Thoracic aorta (tissue), 2 donors: Measurements from ENCODE around the gene PLS1. TPM values are rescaled to one million over a fixed set of nuclear protein-coding genes. Genes with fewer than 3 reads are reported as not detected.

Source experiments
- ATAC-seq: fragments of 150-250 bp; one replicate; pipeline ENCODE4 v1.8.0; 2017; ENCODE audit warnings: low read depth; ENCODE audit not compliant: insufficient number of reproducible peaks, low FRiP score
- DNase-seq: peaks from one replicate; pipeline ENCODE4 v3.0.0-alpha.2; 2020; ENCODE audit warnings: low spot score
- H3K27ac ChIP-seq, 2 donors: fragments of 200-600 bp; sonication (generic); 1 replicate in 1 of 2; 2 replicates in 1 of 2; pipeline ENCODE4 v1.5.1; 2016; ENCODE audit warnings: mild to moderate bottlenecking in 2 of 2, moderate library complexity in 2 of 2
- H3K27me3 ChIP-seq: fragments of 200-600 bp; sonication (generic); replicated peaks from 2 replicates; pipeline ENCODE4 v1.6.0; 2016; ENCODE audit warnings: mild to moderate bottlenecking; ENCODE audit not compliant: insufficient read depth
- H3K36me3 ChIP-seq: fragments of 200-600 bp; sonication (generic); one replicate; pipeline ENCODE4 v1.5.1; 2016
- H3K4me1 ChIP-seq, 2 donors: fragments of 200-600 bp; sonication (generic); 1 replicate in 1 of 2; 2 replicates in 1 of 2; pipeline versions ENCODE4 v1.5.1 to v1.6.0; 2016; ENCODE audit warnings: low read depth in 2 of 2, mild to moderate bottlenecking in 1 of 2; ENCODE audit not compliant: control insufficient read depth in 1 of 2
- H3K4me3 ChIP-seq: fragments of 200-600 bp; sonication (generic); 2 replicates; pipeline ENCODE4 v1.5.1; 2016; ENCODE audit warnings: mild to moderate bottlenecking
- H3K9me3 ChIP-seq: fragments of 200-600 bp; sonication (generic); 2 replicates; pipeline ENCODE4 v1.5.1; 2016
- CTCF ChIP-seq: fragments of 200-600 bp; sonication (generic); IDR thresholded peaks from one replicate; pipeline ENCODE4 v1.5.1; 2019; ENCODE audit warnings: antibody characterized with exemption
- total RNA-seq, 2 donors: library from RNA; depleted of rRNA; stranded (reverse); fragments of >200 nt; gene quantifications; one replicate each; pipeline versions ENCODE4 v1.1.0 to v1.2.3, GENCODE V29; 2016

PLS1 gene
- total RNA-seq, 2 donors from 2014 or later: 0.54 to 1.4 TPM

- Histone ChIP-seq H3K36me3 (no peaks in the 10 kb centered on the region), H3K9me3 (no peaks in the 10 kb centered on the region), H3K4me1 (no peaks in the 10 kb centered on the region), H3K4me3 (no peak overlapping the region), H3K27me3 (no peaks in the 10 kb centered on the region), H3K27ac (no peak overlapping the region)
- no peak for DNase-seq
- ATAC-seq: no peak
- TF ChIP-seq CTCF: no peak
Observed at GRCh38 chr3:142754494-142754893, 158.3 kb downstream of the PLS1 start.

Other genes with a start within 250 kb of the PLS1 start
- gene XRN1, start 148.4 kb upstream of the PLS1 start, total RNA-seq: 10 to 100 TPM; 29.0 to 66.9 TPM
- 10 to 100 TPM; 21.3 to 41.6 TPM for gene ATR, start 17.7 kb upstream of the PLS1 start, total RNA-seq
- gene TRPC1, start 127.6 kb downstream of the PLS1 start, total RNA-seq: 10 to 100 TPM; 37.0 to 48.5 TPM